Trophoblast cell (in vitro differentiated cells and primary cell): ENCODE measurements around the gene CCT3.

Experiments
- DNase-seq, 2 donors: peaks; one replicate each; pipeline ENCODE4 v3.0.0-alpha.2; 2016
- H2AFZ ChIP-seq: 2 replicates; pipeline ENCODE4 v1.6.1; 2013; ENCODE audit warnings: low read length, moderate library complexity, mild to moderate bottlenecking; ENCODE audit not compliant: insufficient read depth, poor library complexity
- H2AK5ac ChIP-seq: 2 replicates; pipeline ENCODE4 v1.6.1; 2013; ENCODE audit warnings: mild to moderate bottlenecking, low read length
- H2BK120ac ChIP-seq: 2 replicates; pipeline ENCODE4 v1.6.1; 2013; ENCODE audit warnings: low read length, mild to moderate bottlenecking, moderate library complexity; ENCODE audit not compliant: insufficient read depth, poor library complexity
- H2BK12ac ChIP-seq: 2 replicates; pipeline ENCODE4 v1.6.1; 2013; ENCODE audit warnings: mild to moderate bottlenecking, low read length, moderate library complexity
- H2BK5ac ChIP-seq: 2 replicates; pipeline ENCODE4 v1.6.1; 2013; ENCODE audit warnings: low read length, low read depth, moderate library complexity, mild to moderate bottlenecking; ENCODE audit not compliant: poor library complexity
- H3K14ac ChIP-seq: 2 replicates; pipeline ENCODE4 v1.6.1; 2013; ENCODE audit warnings: mild to moderate bottlenecking, low read length
- H3K18ac ChIP-seq: 2 replicates; pipeline ENCODE4 v1.6.1; 2013; ENCODE audit warnings: mild to moderate bottlenecking, low read length
- H3K23ac ChIP-seq: 2 replicates; pipeline ENCODE4 v1.6.1; 2013; ENCODE audit warnings: low read length
- H3K27ac ChIP-seq: 2 replicates; pipeline ENCODE4 v1.5.1; 2013; ENCODE audit warnings: low read depth, mild to moderate bottlenecking, inconsistent platforms, low read length, moderate library complexity
- H3K27me3 ChIP-seq: 2 replicates; pipeline ENCODE4 v1.6.1; 2013; ENCODE audit warnings: inconsistent platforms, mild to moderate bottlenecking, low read length, moderate library complexity; ENCODE audit not compliant: insufficient read depth
- H3K36me3 ChIP-seq, 2 experiments: 1 replicate in 1 of 2; 2 replicates in 1 of 2; pipeline ENCODE4 v1.6.1; 2013; ENCODE audit warnings: low read length in 2 of 2, mild to moderate bottlenecking in 2 of 2, moderate library complexity in 1 of 2; ENCODE audit not compliant: insufficient read depth in 2 of 2, control insufficient read depth in 1 of 2
- H3K4ac ChIP-seq: 2 replicates; pipeline ENCODE4 v1.6.1; 2013; ENCODE audit warnings: low read depth, mild to moderate bottlenecking, low read length, moderate library complexity
- H3K4me1 ChIP-seq, 2 experiments: 1 replicate in 1 of 2; 2 replicates in 1 of 2; pipeline ENCODE4 v1.6.1; 2013; ENCODE audit warnings: low read length in 2 of 2, mild to moderate bottlenecking in 2 of 2, moderate library complexity in 1 of 2; ENCODE audit not compliant: insufficient read depth in 2 of 2, control insufficient read depth in 1 of 2
- H3K4me2 ChIP-seq: 2 replicates; pipeline ENCODE4 v1.6.1; 2013; ENCODE audit warnings: inconsistent platforms, mild to moderate bottlenecking, low read length, moderate library complexity
- H3K4me3 ChIP-seq: 2 replicates; pipeline ENCODE4 v1.5.1; 2013; ENCODE audit warnings: mild to moderate bottlenecking, low read depth, low read length, inconsistent platforms
- H3K79me1 ChIP-seq: one replicate; pipeline ENCODE4 v1.6.1; 2013; ENCODE audit warnings: low read length
- H3K79me2 ChIP-seq: 2 replicates; pipeline ENCODE4 v1.6.1; 2013; ENCODE audit warnings: low read length, mild to moderate bottlenecking; ENCODE audit not compliant: control insufficient read depth, insufficient read depth, poor library complexity
- H3K9ac ChIP-seq: 2 replicates; pipeline ENCODE4 v1.6.1; 2013; ENCODE audit warnings: mild to moderate bottlenecking, low read length
- H3K9me3 ChIP-seq: 2 replicates; pipeline ENCODE4 v1.6.1; 2013; ENCODE audit warnings: low read depth, mild to moderate bottlenecking, control low read depth, inconsistent platforms, low read length; ENCODE audit not compliant: insufficient read depth
- H4K12ac ChIP-seq: 2 replicates; pipeline ENCODE4 v1.6.1; 2013; ENCODE audit warnings: low read depth, mild to moderate bottlenecking, low read length, moderate library complexity
- H4K8ac ChIP-seq: 2 replicates; pipeline ENCODE4 v1.6.1; 2013; ENCODE audit warnings: low read depth, mild to moderate bottlenecking, low read length, moderate library complexity
- H4K91ac ChIP-seq: one replicate; pipeline ENCODE4 v1.6.1; 2013; ENCODE audit warnings: low read depth, mild to moderate bottlenecking, low read length, moderate library complexity
- whole genome bisulfite sequencing: extraction: QIAGEN DNeasy Blood & Tissue Kit; methylation state at CpG from one replicate; pipeline ENCODE4 v1.1.7; 2013; ENCODE audit warnings: missing lambda C conversion rate; ENCODE audit not compliant: insufficient read length, insufficient coverage; ENCODE audit errors: extremely low coverage; 5-methylcytosine and 5-hydroxymethylcytosine counted together

The CCT3 gene

DNA sequence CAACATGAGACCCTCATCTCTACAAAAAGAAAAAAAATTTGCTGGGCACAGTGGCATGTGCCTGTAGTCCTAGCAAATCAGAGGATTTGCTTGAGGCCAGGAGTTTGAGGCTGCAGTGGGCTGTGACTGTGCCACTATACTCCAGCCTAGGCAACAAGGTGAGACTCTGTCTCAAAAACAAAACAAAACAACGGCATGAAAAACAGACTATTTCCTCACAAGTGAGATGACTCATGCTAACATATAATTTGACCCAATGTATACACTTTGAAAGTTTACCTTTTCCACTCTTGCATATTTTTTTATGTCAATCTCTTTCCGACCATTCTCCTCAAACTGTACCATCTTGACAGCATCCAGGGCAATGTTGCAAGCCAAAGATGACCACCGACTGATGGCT lies 17.5 kb downstream of the CCT3 start:
- no peak overlapping the region for H3K4ac ChIP-seq
- peaks cover 55 to 72% of the 10 kb centered on the region in 2 experiments for H3K36me3 ChIP-seq
- no peak overlapping the region for H2BK5ac ChIP-seq
- H3K79me1 ChIP-seq, result no peaks in the 10 kb centered on the region
- no peak overlapping the region for H3K9ac ChIP-seq
- DNase-seq, result peak; percentile 7 to 38
- no peak overlapping the region for H3K23ac ChIP-seq
- no peak overlapping the region for H4K8ac ChIP-seq
- WGBS, result no CpG with 5 or more reads among the region's 3 CpGs
- no peak overlapping the region for H4K91ac ChIP-seq
- no peak overlapping the region for H3K4me3 ChIP-seq
- no peaks in the 10 kb centered on the region for H3K27me3 ChIP-seq
- no peak overlapping the region for H4K12ac ChIP-seq
- no peak overlapping the region for H3K27ac ChIP-seq
- no peak overlapping the region for H2AFZ ChIP-seq
- no peak overlapping the region for H3K14ac ChIP-seq
- no peak overlapping the region for H2BK120ac ChIP-seq
- no peaks in the 10 kb centered on the region for H3K9me3 ChIP-seq
- no peak overlapping the region for H2BK12ac ChIP-seq
- H3K4me1 ChIP-seq, result no peaks in the 10 kb centered on the region
- H3K79me2 ChIP-seq, result no peaks in the 10 kb centered on the region
- H3K4me2 ChIP-seq, result no peak overlapping the region
- no peak overlapping the region for H3K18ac ChIP-seq
- H2AK5ac ChIP-seq, result no peak overlapping the region

- Histone ChIP-seq H2BK12ac (no peak overlapping the region), H3K9ac (no peak overlapping the region), H3K4ac (no peak overlapping the region), H3K79me1 (no peaks in the 10 kb centered on the region), H2AK5ac (no peak overlapping the region), H4K8ac (no peak overlapping the region), H3K27ac (no peak overlapping the region), H3K9me3 (no peaks in the 10 kb centered on the region), H2BK120ac (no peak overlapping the region), H2BK5ac (no peak overlapping the region), H3K79me2 (no peaks in the 10 kb centered on the region), H4K12ac (no peak overlapping the region), H3K27me3 (no peaks in the 10 kb centered on the region), H3K18ac (no peak overlapping the region), H3K4me1 (no peaks in the 10 kb centered on the region), H3K4me3 (no peak overlapping the region), H3K23ac (no peak overlapping the region), H3K4me2 (no peak overlapping the region), H3K36me3 (peaks cover 50 to 68% of the 10 kb centered on the region in 2 experiments), H2AFZ (no peak overlapping the region), H4K91ac (no peak overlapping the region), H3K14ac (no peak overlapping the region)
- DNase-seq, result peak in 1 of 2 donors; percentile 65
- WGBS, result no CpG with 5 or more reads among the region's 1 CpG
Measured at GRCh38 chr1:156319664-156320063, 18.4 kb downstream of the CCT3 start.

DNA sequence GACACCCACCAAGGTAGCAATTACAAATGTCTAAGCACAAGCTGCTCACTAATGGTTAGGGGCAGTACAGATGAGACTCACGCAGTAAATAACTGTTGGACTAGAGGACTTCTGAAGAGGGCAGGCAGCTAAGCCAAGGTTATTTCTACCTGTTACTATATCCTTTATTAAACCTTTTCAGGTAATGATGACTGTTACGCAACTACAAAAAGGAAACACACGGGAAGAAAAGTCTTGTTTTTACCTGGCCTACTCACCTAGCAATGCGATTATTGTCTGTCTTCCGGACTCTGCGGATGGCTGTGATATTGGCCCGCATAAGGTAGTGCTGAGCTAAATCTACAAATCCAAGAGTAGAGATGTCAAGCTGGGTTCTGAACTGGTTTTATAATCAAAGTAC lies 21.2 kb downstream of the CCT3 start:
- DNase-seq, result no peak
- H3K9ac ChIP-seq, result no peak overlapping the region
- no peak overlapping the region for H4K91ac ChIP-seq
- H3K27ac ChIP-seq, result no peak overlapping the region
- no peak overlapping the region for H2AFZ ChIP-seq
- H3K4me2 ChIP-seq, result no peak overlapping the region
- no peak overlapping the region for H2BK12ac ChIP-seq
- no peaks in the 10 kb centered on the region for H3K4me1 ChIP-seq
- H4K8ac ChIP-seq, result no peak overlapping the region
- WGBS, result no CpG with 5 or more reads among the region's 7 CpGs
- no peak overlapping the region for H3K18ac ChIP-seq
- no peak overlapping the region for H2BK120ac ChIP-seq
- H3K4me3 ChIP-seq, result no peak overlapping the region
- H4K12ac ChIP-seq, result no peak overlapping the region
- no peak overlapping the region for H2BK5ac ChIP-seq
- no peak overlapping the region for H3K14ac ChIP-seq
- H3K27me3 ChIP-seq, result no peaks in the 10 kb centered on the region
- H2AK5ac ChIP-seq, result no peak overlapping the region
- no peaks in the 10 kb centered on the region for H3K79me2 ChIP-seq
- H3K9me3 ChIP-seq, result no peaks in the 10 kb centered on the region
- no peaks in the 10 kb centered on the region for H3K79me1 ChIP-seq
- H3K23ac ChIP-seq, result no peak overlapping the region
- no peak overlapping the region for H3K4ac ChIP-seq
- peaks cover 36 to 69% of the 10 kb centered on the region in 2 experiments for H3K36me3 ChIP-seq

DNA sequence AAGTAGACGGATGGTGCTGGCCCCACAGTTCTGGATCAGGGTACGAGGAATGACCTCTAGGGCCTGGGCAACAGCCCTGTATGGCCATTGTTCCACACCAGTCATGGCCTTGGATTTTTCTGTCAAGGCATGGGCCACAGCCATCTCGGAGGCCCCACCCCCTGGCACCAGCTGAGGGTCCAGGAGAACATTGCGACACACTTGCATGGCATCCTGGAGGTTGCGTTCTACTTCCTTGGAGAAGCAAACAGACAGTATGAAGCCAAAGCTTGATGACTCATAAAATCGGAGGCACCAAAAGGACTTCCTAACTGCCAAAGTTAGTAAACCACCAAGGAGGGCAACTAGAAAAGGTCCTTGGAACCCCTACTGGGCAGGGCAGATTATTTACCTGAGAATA lies 27.1 kb downstream of the CCT3 start:
- no CpG with 5 or more reads among the region's 6 CpGs for WGBS
- no peak overlapping the region for H2BK120ac ChIP-seq
- no peaks in the 10 kb centered on the region for H3K79me2 ChIP-seq

More for the DNA sequence above, 27.1 kb downstream of the CCT3 start:
- Histone ChIP-seq H2BK5ac (no peak overlapping the region), H3K4ac (no peak overlapping the region), H3K4me2 (no peak overlapping the region), H3K27me3 (no peaks in the 10 kb centered on the region), H2AK5ac (no peak overlapping the region), H3K4me1 (no peaks in the 10 kb centered on the region), H3K4me3 (no peak overlapping the region), H3K18ac (no peak overlapping the region), H4K8ac (no peak overlapping the region), H2AFZ (no peak overlapping the region), H4K91ac (no peak overlapping the region), H4K12ac (no peak overlapping the region), H3K9ac (no peak overlapping the region), H3K79me1 (no peaks in the 10 kb centered on the region), H3K23ac (no peak overlapping the region), H2BK12ac (no peak overlapping the region), H3K36me3 (peaks cover 40 to 57% of the 10 kb centered on the region in 2 experiments), H3K9me3 (no peaks in the 10 kb centered on the region), H3K14ac (no peak overlapping the region), H3K27ac (no peak overlapping the region)
- no peak for DNase-seq
